ENCODE data around the gene FAM227B. TPM values are rescaled to one million over a fixed set of nuclear protein-coding genes. Genes with fewer than 3 reads are reported as not detected.

FAM227B gene
- polyA plus RNA-seq, 1 donor (not counting 4 experiments of a cell fraction or from before 2014, with no cell fraction given) = 7.2 TPM

GRCh38 chr15:49492830-49493229, 127.8 kb downstream of the FAM227B start:
- Histone ChIP-seq H3K9ac (ENCODE audit: control insufficient read depth, extremely low read depth, insufficient read depth, low read length) (no peak overlapping the region), H3K79me2 (ENCODE audit: control insufficient read depth, insufficient read depth, low read length) (no peaks in the 10 kb centered on the region), H3K9me3 (ENCODE audit: control insufficient read depth, low read depth, low read length) (no peaks in the 10 kb centered on the region), H3K9me1 (ENCODE audit: control insufficient read depth, extremely low read depth, insufficient read depth, low read length) (no peaks in the 10 kb centered on the region), H3K4me2 (ENCODE audit: control insufficient read depth, extremely low read depth, insufficient read depth, low read depth, low read length) (no peak overlapping the region), H3K27ac (ENCODE audit: control insufficient read depth, insufficient read depth, low read length) (no peak overlapping the region), H4K20me1 (ENCODE audit: control insufficient read depth, extremely low read depth, insufficient read depth, low read length) (no peaks in the 10 kb centered on the region), H3K36me3 (ENCODE audit: control insufficient read depth in 2 of 2, extremely low read depth in 1 of 2, insufficient read depth in 2 of 2, low read length in 2 of 2) (no peaks in the 10 kb centered on the region), H3K27me3 (ENCODE audit: control insufficient read depth, extremely low read depth, insufficient read depth, low read length) (no peaks in the 10 kb centered on the region), H3K4me3 (ENCODE audit: control insufficient read depth in 2 of 3, extremely low read depth in 1 of 3, insufficient read depth in 2 of 3, low read depth in 1 of 3, low read length in 3 of 3) (no peak overlapping the region), H2AFZ (ENCODE audit: control insufficient read depth, low read length) (no peak overlapping the region), H3K4me1 (ENCODE audit: control insufficient read depth, extremely low read depth, insufficient read depth, low read length) (no peaks in the 10 kb centered on the region)
- dilution Hi-C loops (cut with MboI; ENCODE audit: extremely low pct_ligation_motif_present, low sequenced_read_pairs) = no loop called here
- DNase-seq (ENCODE audit: low read depth, low spot score) = no peak
- no peak for FAIRE-seq
- TF ChIP-seq EZH2 (IDR thresholded peaks at IDR 0.05; ENCODE audit: low read length) = no peak
- TF ChIP-seq CTCF (optimal IDR thresholded peaks at IDR 0.05 in 1 of 3, IDR thresholded peaks at IDR 0.05 in 1 of 3, conservative IDR thresholded peaks at IDR 0.05 in 1 of 3; ENCODE audit: extremely low read depth in 1 of 3, insufficient read depth in 2 of 3, low read length in 3 of 3) = no peak

DNA sequence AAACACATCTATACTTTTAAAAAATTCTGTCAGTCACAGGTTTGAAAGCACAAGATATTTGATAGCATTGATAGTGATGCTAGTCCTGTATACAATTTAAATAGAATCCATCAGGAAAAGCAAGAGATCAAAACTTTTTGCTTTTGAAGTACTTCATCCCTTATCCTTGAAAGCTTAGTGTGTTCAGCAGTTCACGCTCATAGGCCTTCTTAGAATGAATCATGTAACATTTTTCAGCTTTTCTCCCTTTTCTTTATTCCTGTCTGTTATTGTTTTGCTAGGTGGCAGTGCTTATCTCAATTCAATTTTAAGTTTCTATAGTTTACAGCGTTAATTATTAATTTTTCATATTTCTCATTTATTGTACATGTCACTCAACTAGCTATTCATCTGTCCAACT, 128.5 kb downstream of the FAM227B start:
- no peak overlapping the region for H3K4me2 ChIP-seq (ENCODE audit: control insufficient read depth, extremely low read depth, insufficient read depth, low read depth, low read length)
- H3K36me3 ChIP-seq (ENCODE audit: control insufficient read depth in 2 of 2, extremely low read depth in 1 of 2, insufficient read depth in 2 of 2, low read length in 2 of 2) = no peaks in the 10 kb centered on the region
- no peak overlapping the region for H2AFZ ChIP-seq (ENCODE audit: control insufficient read depth, low read length)
- H3K9me3 ChIP-seq (ENCODE audit: control insufficient read depth, low read depth, low read length) = no peaks in the 10 kb centered on the region
- no peak for DNase-seq (ENCODE audit: low read depth, low spot score)
- H3K27me3 ChIP-seq (ENCODE audit: control insufficient read depth, extremely low read depth, insufficient read depth, low read length) = no peaks in the 10 kb centered on the region
- no peaks in the 10 kb centered on the region for H3K79me2 ChIP-seq (ENCODE audit: control insufficient read depth, insufficient read depth, low read length)
- H3K9ac ChIP-seq (ENCODE audit: control insufficient read depth, extremely low read depth, insufficient read depth, low read length) = no peak overlapping the region
- TF ChIP-seq EZH2 (IDR thresholded peaks at IDR 0.05; ENCODE audit: low read length) (no peak), CTCF (optimal IDR thresholded peaks at IDR 0.05 in 1 of 3, IDR thresholded peaks at IDR 0.05 in 1 of 3, conservative IDR thresholded peaks at IDR 0.05 in 1 of 3; ENCODE audit: extremely low read depth in 1 of 3, insufficient read depth in 2 of 3, low read length in 3 of 3) (no peak)
- FAIRE-seq = no peak
- no peak overlapping the region for H3K27ac ChIP-seq (ENCODE audit: control insufficient read depth, insufficient read depth, low read length)
- H4K20me1 ChIP-seq (ENCODE audit: control insufficient read depth, extremely low read depth, insufficient read depth, low read length) = no peaks in the 10 kb centered on the region
- H3K4me3 ChIP-seq (ENCODE audit: control insufficient read depth in 2 of 3, extremely low read depth in 1 of 3, insufficient read depth in 2 of 3, low read depth in 1 of 3, low read length in 3 of 3) = no peak overlapping the region
- no peaks in the 10 kb centered on the region for H3K4me1 ChIP-seq (ENCODE audit: control insufficient read depth, extremely low read depth, insufficient read depth, low read length)
- H3K9me1 ChIP-seq (ENCODE audit: control insufficient read depth, extremely low read depth, insufficient read depth, low read length) = no peaks in the 10 kb centered on the region
- dilution Hi-C loops (cut with MboI; ENCODE audit: extremely low pct_ligation_motif_present, low sequenced_read_pairs) = no loop called here
